Stimulated activated CD8-positive, alpha-beta memory T cell treated with anti-CD3 and anti-CD28 coated beads, Interleukin-4, amount 100 ng/mL, for 1 hour (primary cell): ENCODE results near the gene CSTF2.

Source experiments
- DNase-seq, 2 donors: peaks; one replicate each; pipeline ENCODE4 v3.0.0-alpha.2; 2020; ENCODE audit warnings: low read depth in 2 of 2, low spot score in 1 of 2

CSTF2 gene

DNA sequence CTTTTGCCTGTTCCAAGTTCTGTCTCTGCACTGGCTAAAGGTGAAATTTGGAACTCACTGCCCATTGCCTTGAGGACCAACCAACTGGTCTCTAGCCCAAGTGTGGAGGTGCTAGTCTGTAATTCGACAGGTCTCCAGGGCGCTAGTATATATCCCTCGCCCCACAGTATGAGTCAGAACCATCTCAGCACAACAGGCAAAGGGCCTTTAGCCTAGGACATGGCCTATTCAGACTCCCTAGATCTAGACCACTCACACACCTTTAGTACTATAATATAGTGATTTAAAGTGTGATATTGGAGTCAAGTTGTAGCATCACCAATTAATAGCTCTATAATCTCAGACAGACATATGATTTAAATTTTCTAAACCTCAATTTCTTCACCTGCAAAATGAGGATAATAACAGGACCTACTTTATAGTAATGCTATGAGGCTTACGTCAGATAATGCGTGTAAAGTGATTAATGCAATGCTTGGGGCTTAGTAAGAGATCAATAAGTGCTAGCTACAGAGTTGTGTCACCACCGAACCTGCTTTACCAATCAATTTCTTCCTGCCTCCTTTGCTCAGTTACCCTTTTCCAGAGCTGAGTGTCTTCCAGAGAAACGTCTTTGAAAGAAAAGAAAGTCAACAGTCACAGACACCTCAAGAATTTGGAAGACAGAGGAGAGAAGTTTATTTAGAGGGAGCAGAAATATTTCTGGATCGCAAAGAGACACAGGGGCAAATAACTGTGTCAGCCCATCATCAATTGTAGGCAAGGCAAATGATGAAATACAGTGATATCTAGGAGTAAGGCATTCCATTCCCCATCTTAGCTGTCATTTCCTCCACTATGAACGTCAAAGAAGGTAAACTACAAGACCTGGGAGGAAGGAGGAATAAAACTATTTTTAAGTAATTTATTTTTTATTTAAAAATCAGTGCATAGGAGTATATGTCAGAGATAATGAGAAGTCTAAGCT is 51.7 kb downstream of the CSTF2 start:
- DNase-seq: no peak

DNA sequence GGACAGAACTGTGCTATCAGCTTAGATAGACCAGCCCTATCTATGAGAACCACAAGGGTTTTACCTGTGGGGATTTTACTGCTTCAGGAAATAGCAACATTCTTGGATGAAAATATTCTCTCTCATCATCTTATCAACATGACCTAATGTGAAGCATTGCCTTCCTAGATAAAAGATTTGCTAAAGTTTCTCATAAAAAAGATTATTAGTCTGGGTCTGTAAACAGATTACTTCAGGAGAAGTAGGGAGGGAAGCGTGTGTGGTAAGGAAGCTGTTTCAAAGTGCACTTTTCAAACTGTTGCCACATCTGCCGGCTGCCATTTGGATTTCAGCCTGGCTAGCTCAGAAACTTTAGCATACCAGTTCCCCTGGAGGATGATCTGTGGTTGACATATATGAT is 54.1 kb downstream of the CSTF2 start, which contains the start of gene NOX1:
Gene NOX1, minus strand, starts transcription at position 35 of the 400 bp plus-strand sequence. CDS start 220 bp downstream, outside the sequence.
- no peak for DNase-seq

DNA sequence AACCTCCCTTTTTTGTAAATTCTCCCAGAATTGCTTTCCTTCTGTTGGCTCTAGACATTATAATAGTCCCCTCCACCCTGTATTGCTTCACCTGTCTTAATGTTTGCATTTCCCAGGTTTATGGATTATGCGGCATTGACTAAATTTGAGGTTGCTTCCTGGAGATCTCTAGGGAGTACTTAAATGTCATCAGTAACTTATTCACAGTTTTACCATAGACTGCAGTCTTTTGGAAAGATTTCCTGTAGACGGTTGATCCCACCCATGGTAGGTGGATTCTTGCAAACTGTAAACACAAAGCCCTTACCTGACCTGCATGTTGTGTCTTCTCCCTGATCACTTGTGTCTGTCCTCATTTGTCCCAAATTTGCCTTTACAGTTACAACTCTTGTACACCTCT is 60.2 kb downstream of the CSTF2 start:
- no peak for DNase-seq

GRCh38 chrX:100883654-100884053 is 63.5 kb downstream of the CSTF2 start:
- no peak for DNase-seq
